ENCODE results near the gene NPIPA7.
"Not testable (repeated sequence)": the region's sequence is repeated elsewhere in the genome, so short reads cannot be mapped to it uniquely, and the experiment has no call there.

DNA sequence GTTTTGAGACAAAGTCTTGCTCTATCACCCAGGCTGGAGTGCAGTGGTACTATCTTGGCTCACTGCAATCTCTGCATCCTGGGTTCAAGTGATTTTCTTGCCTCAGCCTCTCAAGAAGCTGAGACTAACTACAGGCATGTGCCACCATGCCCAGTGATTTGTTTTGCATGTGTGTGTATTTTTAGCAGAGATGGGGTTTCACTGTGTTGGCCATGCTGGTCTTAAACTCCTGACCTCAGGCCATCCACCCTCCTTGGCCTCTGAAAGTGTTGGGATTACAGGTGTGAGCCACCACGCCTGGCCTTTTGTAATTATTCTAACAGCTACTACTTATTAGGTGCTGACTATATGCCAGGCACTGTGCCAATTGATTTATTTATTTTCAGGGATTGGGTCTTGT, 25.3 kb downstream of the NPIPA7 start:
- TF ChIP-seq, protein P1, sequence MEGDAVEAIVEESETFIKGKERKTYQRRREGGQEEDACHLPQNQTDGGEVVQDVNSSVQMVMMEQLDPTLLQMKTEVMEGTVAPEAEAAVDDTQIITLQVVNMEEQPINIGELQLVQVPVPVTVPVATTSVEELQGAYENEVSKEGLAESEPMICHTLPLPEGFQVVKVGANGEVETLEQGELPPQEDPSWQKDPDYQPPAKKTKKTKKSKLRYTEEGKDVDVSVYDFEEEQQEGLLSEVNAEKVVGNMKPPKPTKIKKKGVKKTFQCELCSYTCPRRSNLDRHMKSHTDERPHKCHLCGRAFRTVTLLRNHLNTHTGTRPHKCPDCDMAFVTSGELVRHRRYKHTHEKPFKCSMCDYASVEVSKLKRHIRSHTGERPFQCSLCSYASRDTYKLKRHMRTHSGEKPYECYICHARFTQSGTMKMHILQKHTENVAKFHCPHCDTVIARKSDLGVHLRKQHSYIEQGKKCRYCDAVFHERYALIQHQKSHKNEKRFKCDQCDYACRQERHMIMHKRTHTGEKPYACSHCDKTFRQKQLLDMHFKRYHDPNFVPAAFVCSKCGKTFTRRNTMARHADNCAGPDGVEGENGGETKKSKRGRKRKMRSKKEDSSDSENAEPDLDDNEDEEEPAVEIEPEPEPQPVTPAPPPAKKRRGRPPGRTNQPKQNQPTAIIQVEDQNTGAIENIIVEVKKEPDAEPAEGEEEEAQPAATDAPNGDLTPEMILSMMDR (IDR thresholded peaks at IDR 0.05) = not testable (repeated sequence)
- TF ChIP-seq POLR2A (IDR thresholded peaks at IDR 0.05) = not testable (repeated sequence)
